Type B pancreatic cell (in vitro differentiated cells): ENCODE data around the gene ATPAF1. TPM values are rescaled to one million over a fixed set of nuclear protein-coding genes. Genes with fewer than 3 reads are reported as not detected.
"Not testable (repeated sequence)": the region's sequence is repeated elsewhere in the genome, so short reads cannot be mapped to it uniquely, and the experiment has no call there.

Source experiments
- DNase-seq: peaks from one replicate; pipeline ENCODE4 v3.0.0; 2021; ENCODE audit warnings: mixed read lengths; ENCODE audit not compliant: unreplicated experiment; ENCODE audit errors: extremely low spot score
- H3K27ac Mint-ChIP-seq: 2 replicates; pipeline ENCODE4 v1.8.0; 2021; ENCODE audit warnings: mild to moderate bottlenecking, mixed read lengths
- H3K27me3 Mint-ChIP-seq: 2 replicates; pipeline ENCODE4 v1.8.0; 2021; ENCODE audit warnings: mixed read lengths
- H3K36me3 Mint-ChIP-seq: 2 replicates; pipeline ENCODE4 v1.8.0; 2021; ENCODE audit warnings: mixed read lengths
- H3K4me1 Mint-ChIP-seq: one replicate; pipeline ENCODE4 v1.8.0; 2021; ENCODE audit warnings: mixed read lengths; ENCODE audit not compliant: unreplicated experiment
- H3K4me3 Mint-ChIP-seq: 2 replicates; pipeline ENCODE4 v1.8.0; 2021; ENCODE audit warnings: mild to moderate bottlenecking, mixed read lengths
- H3K9me3 Mint-ChIP-seq: 2 replicates; pipeline ENCODE4 v1.8.0; 2021; ENCODE audit warnings: mixed read lengths
- total RNA-seq: library from RNA; stranded (reverse); gene quantifications from 2 replicates; pipeline ENCODE4 v1.2.1, GENCODE V29; 2021; ENCODE audit warnings: low replicate concordance
- TF ChIP-seq, protein P1 (sequence below): fragments of 200-600 bp; sonication (generic); conservative IDR thresholded peaks from 2 replicates; pipeline ENCODE4 v1.5.0; 2021; ENCODE audit warnings: antibody characterized with exemption, mild to moderate bottlenecking

ATPAF1 gene
- total RNA-seq, 1 donor from 2014 or later: 55.7 TPM

DNA sequence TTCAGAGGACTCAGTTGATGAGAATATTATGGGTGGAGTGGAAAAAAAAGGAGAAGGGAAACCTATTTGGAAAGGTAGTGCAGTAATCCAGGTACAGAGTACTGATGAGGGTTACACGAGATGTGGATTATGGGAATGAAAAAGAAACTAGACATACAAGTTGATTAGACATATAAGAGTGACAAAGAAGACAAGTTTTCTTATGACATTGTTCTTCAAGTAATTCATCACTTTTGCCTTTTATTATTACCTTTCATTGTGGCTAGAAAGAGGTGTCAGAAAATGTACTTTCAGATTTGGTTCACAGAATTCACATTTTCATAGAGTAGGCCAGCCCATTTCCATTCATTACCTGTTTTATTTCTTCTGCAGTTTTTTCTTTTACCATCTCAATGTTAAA lies 10.4 kb downstream of the ATPAF1 start:
- no peak overlapping the region for H3K27ac Mint-ChIP-seq
- no peaks in the 10 kb centered on the region for H3K4me1 Mint-ChIP-seq
- H3K27me3 Mint-ChIP-seq: no peaks in the 10 kb centered on the region
- H3K9me3 Mint-ChIP-seq: no peaks in the 10 kb centered on the region
- no peak for DNase-seq
- no peak overlapping the region for H3K4me3 Mint-ChIP-seq
- H3K36me3 Mint-ChIP-seq: peaks cover 24% of the 10 kb centered on the region
- TF ChIP-seq, protein P1, sequence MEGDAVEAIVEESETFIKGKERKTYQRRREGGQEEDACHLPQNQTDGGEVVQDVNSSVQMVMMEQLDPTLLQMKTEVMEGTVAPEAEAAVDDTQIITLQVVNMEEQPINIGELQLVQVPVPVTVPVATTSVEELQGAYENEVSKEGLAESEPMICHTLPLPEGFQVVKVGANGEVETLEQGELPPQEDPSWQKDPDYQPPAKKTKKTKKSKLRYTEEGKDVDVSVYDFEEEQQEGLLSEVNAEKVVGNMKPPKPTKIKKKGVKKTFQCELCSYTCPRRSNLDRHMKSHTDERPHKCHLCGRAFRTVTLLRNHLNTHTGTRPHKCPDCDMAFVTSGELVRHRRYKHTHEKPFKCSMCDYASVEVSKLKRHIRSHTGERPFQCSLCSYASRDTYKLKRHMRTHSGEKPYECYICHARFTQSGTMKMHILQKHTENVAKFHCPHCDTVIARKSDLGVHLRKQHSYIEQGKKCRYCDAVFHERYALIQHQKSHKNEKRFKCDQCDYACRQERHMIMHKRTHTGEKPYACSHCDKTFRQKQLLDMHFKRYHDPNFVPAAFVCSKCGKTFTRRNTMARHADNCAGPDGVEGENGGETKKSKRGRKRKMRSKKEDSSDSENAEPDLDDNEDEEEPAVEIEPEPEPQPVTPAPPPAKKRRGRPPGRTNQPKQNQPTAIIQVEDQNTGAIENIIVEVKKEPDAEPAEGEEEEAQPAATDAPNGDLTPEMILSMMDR: no peak

DNA sequence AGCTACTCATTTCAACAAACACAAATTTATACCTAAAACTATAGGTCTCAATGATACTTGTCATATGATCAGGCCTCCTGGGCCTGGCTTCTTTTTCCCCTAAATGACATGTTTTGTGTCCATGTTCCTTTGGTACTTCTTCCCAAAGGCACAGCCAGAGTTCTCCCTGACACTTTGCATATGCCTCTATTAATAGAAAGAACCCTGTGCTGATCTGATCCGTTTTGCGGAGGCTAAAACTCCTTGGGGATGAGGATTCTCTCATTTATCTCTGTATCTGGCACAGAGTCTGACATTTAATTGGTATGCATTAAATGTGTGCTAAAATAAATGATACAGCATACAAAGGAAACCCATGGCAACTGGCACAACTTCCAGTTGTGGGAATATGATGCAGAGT lies 11.5 kb downstream of the ATPAF1 start:
- Mint-ChIP-seq H3K4me3 (no peak overlapping the region), H3K4me1 (no peaks in the 10 kb centered on the region), H3K27ac (no peak overlapping the region), H3K36me3 (peaks cover 29% of the 10 kb centered on the region), H3K9me3 (no peaks in the 10 kb centered on the region), H3K27me3 (no peaks in the 10 kb centered on the region)
- no peak for DNase-seq
- TF ChIP-seq, protein P1: no peak

DNA sequence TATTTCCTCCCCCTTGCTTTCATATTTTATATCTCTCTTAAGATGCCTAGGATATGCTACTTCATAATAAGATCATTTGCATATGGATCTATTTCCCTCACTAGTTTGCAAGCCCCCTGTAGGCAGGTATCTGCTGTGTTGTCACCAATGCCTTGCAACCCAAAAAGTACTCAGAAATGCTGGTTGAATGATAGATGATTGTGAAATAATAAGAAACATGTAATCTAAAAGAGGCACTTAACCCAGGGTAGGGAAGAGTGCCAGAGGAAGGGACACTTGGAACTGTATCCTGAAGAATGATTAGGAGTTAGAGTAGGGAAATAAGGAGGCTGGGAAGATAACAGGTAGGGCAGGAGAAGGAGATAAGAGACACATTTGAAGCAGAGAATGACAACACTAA lies 12.3 kb downstream of the ATPAF1 start:
- Mint-ChIP-seq H3K4me1 (no peaks in the 10 kb centered on the region), H3K4me3 (no peak overlapping the region), H3K9me3 (no peaks in the 10 kb centered on the region), H3K27me3 (no peaks in the 10 kb centered on the region), H3K27ac (no peak overlapping the region), H3K36me3 (peaks cover 29% of the 10 kb centered on the region)
- TF ChIP-seq, protein P1: no peak
- no peak for DNase-seq

DNA sequence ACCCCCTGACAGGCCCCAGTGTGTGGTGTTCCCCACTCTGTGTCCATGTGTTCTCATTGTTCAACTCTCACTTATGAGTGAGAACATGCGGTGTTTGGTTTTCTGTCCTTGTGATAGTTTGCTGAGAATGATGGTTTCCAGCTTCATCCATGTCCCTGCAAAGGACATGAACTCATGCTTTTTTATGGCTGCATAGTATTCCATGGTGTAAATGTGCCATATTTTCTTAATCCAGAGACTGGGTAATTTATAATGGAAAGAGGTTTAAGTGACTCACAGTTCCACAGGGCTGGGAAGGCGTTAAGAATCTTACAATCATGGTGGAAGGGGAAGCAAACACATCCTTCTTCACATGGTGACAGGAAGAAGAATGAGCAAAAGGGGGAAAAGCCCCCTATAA lies 13.5 kb downstream of the ATPAF1 start:
- H3K4me1 Mint-ChIP-seq, H3K9me3 Mint-ChIP-seq, H3K4me3 Mint-ChIP-seq, H3K27me3 Mint-ChIP-seq, H3K27ac Mint-ChIP-seq, DNase-seq: not testable (repeated sequence)
- H3K36me3 Mint-ChIP-seq: peaks cover 40% of the 10 kb centered on the region

DNA sequence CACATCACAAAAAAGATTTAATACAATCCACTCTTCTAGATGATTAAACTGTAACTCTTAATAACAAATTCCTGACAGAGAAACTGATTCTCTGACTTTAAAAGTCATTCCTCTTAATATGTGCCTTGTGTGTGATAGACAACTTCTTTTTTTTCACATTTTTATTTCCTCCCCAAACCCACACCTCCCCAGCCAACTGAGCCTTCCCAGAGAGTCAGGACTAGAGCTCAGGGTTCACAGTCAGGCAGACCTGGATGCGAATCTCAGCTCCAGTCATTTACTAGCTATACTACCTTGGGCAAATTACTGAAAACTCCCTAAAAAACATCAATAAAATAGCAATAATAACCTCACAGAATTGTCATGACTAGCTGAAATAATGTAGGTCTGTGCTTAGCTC lies 14.2 kb downstream of the ATPAF1 start:
- Mint-ChIP-seq H3K36me3 (peaks cover 46% of the 10 kb centered on the region), H3K27ac (peak overlapping the region; percentile 96), H3K4me1 (no peaks in the 10 kb centered on the region), H3K9me3 (no peaks in the 10 kb centered on the region), H3K27me3 (no peaks in the 10 kb centered on the region), H3K4me3 (peak overlapping the region; percentile 25)
- no peak for DNase-seq
- TF ChIP-seq, protein P1: no peak

DNA sequence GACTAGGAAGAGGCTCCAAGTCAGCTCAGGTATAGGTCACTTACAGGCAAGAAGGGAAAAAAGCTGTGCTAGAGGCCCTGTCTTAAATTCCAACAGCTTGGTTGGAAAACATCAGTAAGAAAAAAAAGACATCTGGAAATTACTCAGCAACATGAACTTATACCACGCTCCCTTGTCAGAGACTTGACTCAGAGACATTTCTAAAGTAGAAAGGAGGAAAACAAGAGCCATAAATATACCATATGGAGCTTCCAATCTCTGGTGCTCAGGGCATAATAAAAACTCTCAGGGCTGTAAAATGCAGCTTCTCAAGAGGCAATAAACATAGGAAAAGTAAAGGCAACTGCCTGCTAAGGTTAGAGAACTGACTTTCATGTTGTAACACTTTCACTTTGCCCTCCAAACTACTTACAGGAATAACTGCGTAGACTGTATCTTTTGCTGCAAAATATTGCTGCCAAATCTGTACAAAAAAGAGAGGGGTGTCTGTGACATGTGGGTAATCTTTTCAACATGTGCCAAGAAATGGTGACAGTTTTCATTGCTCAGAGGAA lies 14.7 kb downstream of the ATPAF1 start:
- TF ChIP-seq, protein P1: no peak
- peak overlapping the region; percentile 96 for H3K27ac Mint-ChIP-seq
- H3K27me3 Mint-ChIP-seq: no peaks in the 10 kb centered on the region
- no peaks in the 10 kb centered on the region for H3K9me3 Mint-ChIP-seq
- no peaks in the 10 kb centered on the region for H3K4me1 Mint-ChIP-seq
- H3K4me3 Mint-ChIP-seq: no peak overlapping the region
- H3K36me3 Mint-ChIP-seq: peaks cover 46% of the 10 kb centered on the region
- no peak for DNase-seq
